ENCODE data around the gene SCD5.

DNA sequence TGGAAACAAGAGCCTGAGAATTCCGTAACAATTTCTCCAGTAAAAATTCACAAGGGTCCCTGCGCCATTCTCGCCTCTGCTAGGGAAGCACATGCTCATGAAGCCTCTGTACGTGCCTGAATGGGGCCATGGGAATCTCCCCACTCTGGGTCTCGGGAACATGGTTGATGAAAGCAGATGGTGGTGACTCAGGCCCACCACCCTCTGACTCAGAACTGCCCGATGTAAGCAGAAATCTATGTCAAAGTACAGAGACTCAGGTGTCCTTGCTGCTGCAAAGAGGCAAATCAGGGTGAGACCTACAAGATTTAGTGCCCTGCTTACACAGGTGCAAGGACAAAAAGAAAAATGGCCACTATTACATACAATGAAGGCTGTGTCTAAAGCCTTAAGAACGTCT lies 65.0 kb downstream of the SCD5 start:
- TF ChIP-seq, protein P1, sequence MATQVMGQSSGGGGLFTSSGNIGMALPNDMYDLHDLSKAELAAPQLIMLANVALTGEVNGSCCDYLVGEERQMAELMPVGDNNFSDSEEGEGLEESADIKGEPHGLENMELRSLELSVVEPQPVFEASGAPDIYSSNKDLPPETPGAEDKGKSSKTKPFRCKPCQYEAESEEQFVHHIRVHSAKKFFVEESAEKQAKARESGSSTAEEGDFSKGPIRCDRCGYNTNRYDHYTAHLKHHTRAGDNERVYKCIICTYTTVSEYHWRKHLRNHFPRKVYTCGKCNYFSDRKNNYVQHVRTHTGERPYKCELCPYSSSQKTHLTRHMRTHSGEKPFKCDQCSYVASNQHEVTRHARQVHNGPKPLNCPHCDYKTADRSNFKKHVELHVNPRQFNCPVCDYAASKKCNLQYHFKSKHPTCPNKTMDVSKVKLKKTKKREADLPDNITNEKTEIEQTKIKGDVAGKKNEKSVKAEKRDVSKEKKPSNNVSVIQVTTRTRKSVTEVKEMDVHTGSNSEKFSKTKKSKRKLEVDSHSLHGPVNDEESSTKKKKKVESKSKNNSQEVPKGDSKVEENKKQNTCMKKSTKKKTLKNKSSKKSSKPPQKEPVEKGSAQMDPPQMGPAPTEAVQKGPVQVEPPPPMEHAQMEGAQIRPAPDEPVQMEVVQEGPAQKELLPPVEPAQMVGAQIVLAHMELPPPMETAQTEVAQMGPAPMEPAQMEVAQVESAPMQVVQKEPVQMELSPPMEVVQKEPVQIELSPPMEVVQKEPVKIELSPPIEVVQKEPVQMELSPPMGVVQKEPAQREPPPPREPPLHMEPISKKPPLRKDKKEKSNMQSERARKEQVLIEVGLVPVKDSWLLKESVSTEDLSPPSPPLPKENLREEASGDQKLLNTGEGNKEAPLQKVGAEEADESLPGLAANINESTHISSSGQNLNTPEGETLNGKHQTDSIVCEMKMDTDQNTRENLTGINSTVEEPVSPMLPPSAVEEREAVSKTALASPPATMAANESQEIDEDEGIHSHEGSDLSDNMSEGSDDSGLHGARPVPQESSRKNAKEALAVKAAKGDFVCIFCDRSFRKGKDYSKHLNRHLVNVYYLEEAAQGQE (IDR thresholded peaks at IDR 0.05; ENCODE audit: insufficient read depth in 1 of 2, low read depth in 2 of 2, low read length in 2 of 2) = no peak
- no peak for TF ChIP-seq POLR2AphosphoS5 (IDR thresholded peaks at IDR 0.05; ENCODE audit: low read depth, low read length)
- TF ChIP-seq SIN3A (IDR thresholded peaks at IDR 0.05; ENCODE audit: borderline replicate concordance, insufficient read depth, low read length) = no peak
- TF ChIP-seq TAF1 (IDR thresholded peaks at IDR 0.05; ENCODE audit: borderline replicate concordance, insufficient read depth, low read length) = no peak

Data from PFSK-1 (cell line).